HepG2 (cell line): ENCODE measurements around the gene NECAB2. TPM values are rescaled to one million over a fixed set of nuclear protein-coding genes. Genes with fewer than 3 reads are reported as not detected.

Source experiments
- AHDC1 ChIP-seq: sonication (generic); formaldehyde crosslinking; IDR thresholded peaks from 2 replicates; pipeline ENCODE4 v1.5.1; 2020; ENCODE audit warnings: mild to moderate bottlenecking, missing genetic modification reagents, borderline replicate concordance
- DNMT1 ChIP-seq: sonication (generic); formaldehyde crosslinking; IDR thresholded peaks from 2 replicates; pipeline ENCODE4 v1.5.1; 2020; ENCODE audit warnings: mild to moderate bottlenecking, missing genetic modification reagents
- EHMT2 ChIP-seq: fragments of 200-600 bp; sonication (generic); IDR thresholded peaks from 2 replicates; pipeline ENCODE4 v1.7.0; 2017; ENCODE audit warnings: antibody characterized with exemption, low read depth, low read length, borderline replicate concordance
- HIVEP1 ChIP-seq: sonication (generic); formaldehyde crosslinking; IDR thresholded peaks from 2 replicates; pipeline ENCODE4 v1.4.0; 2020; ENCODE audit warnings: mild to moderate bottlenecking, missing genetic modification reagents
- HOMEZ ChIP-seq: IDR thresholded peaks from 2 replicates; pipeline ENCODE4 v1.6.1; 2016; ENCODE audit warnings: low read depth
- KAT2B ChIP-seq: fragments of 150-350 bp; IDR thresholded peaks from 2 replicates; pipeline ENCODE4 v1.6.1; 2014; ENCODE audit warnings: low read depth, low read length, borderline replicate concordance
- PCBP1 ChIP-seq: fragments of 200-400 bp; formaldehyde crosslinking; IDR thresholded peaks from 2 replicates; pipeline ENCODE4 v1.6.1; 2017; ENCODE audit warnings: mild to moderate bottlenecking, low read depth, low read length, borderline replicate concordance
- RBM22 ChIP-seq: fragments of 200-400 bp; formaldehyde crosslinking; optimal IDR thresholded peaks from 2 replicates; pipeline ENCODE3; 2017; ENCODE audit warnings: mild to moderate bottlenecking, low read length, moderate library complexity
- TCF12 ChIP-seq, 2 experiments: fragments of 450-650 bp in 1 of 2; sonication (generic) in 1 of 2; formaldehyde crosslinking in 1 of 2; IDR thresholded peaks; 2 replicates each; pipeline versions ENCODE4 v1.6.1 to v1.8.0; 2017 to 2022; ENCODE audit warnings: antibody characterized with exemption in 1 of 2, mild to moderate bottlenecking in 1 of 2, missing genetic modification reagents in 1 of 2, moderate library complexity in 1 of 2
- TCF7L2 ChIP-seq: IDR thresholded peaks from 2 replicates; pipeline ENCODE4 v1.6.1; 2011; ENCODE audit warnings: mild to moderate bottlenecking, low read depth, low read length, moderate library complexity
- ZNF101 ChIP-seq: sonication (generic); formaldehyde crosslinking; IDR thresholded peaks from 2 replicates; pipeline ENCODE4 v1.4.0; 2020; ENCODE audit warnings: mild to moderate bottlenecking, low read depth, missing genetic modification reagents, borderline replicate concordance
- ZNF18 ChIP-seq: sonication (generic); formaldehyde crosslinking; IDR thresholded peaks from 2 replicates; pipeline ENCODE4 v1.8.0; 2022; ENCODE audit warnings: mild to moderate bottlenecking, missing genetic modification reagents; ENCODE audit not compliant: insufficient replicate concordance
- ZNF317 ChIP-seq: sonication (generic); formaldehyde crosslinking; IDR thresholded peaks from 2 replicates; pipeline ENCODE4 v1.5.0; 2020; ENCODE audit warnings: mild to moderate bottlenecking, missing genetic modification reagents
- ZNF34 ChIP-seq: sonication (generic); formaldehyde crosslinking; IDR thresholded peaks from 2 replicates; pipeline ENCODE4 v1.4.0; 2020; ENCODE audit warnings: mild to moderate bottlenecking, missing genetic modification reagents, borderline replicate concordance
- ZNF513 ChIP-seq: sonication (generic); formaldehyde crosslinking; conservative IDR thresholded peaks from 2 replicates; pipeline ENCODE4 v1.5.0; 2020; ENCODE audit warnings: missing genetic modification reagents
- ZNF703 ChIP-seq: sonication (generic); formaldehyde crosslinking; IDR thresholded peaks from 2 replicates; pipeline ENCODE4 v1.5.1; 2020; ENCODE audit warnings: missing genetic modification reagents, mild to moderate bottlenecking, moderate library complexity, borderline replicate concordance
- ZNF775 ChIP-seq: sonication (generic); formaldehyde crosslinking; IDR thresholded peaks from 2 replicates; pipeline ENCODE4 v1.4.0; 2020; ENCODE audit warnings: missing genetic modification reagents, mild to moderate bottlenecking, moderate library complexity, borderline replicate concordance
- polyA plus RNA-seq, 8 experiments: library from polyadenylated mRNA; depleted of rRNA in 3 of 8; stranded (reverse) in 7 of 8; unstranded in 1 of 8; fragments of >200 nt; fragmentation: Illumina TruSeq in 4 of 8; extraction: Trizol in 4 of 8; gene quantifications; 2 replicates each; pipeline versions ENCODE4 v1.2.1 to v1.2.3, GENCODE V29; 2011 to 2016; ENCODE audit warnings: low read depth in 4 of 8, missing spikeins in 1 of 8, mixed read lengths in 1 of 8; ENCODE audit not compliant: insufficient read depth in 1 of 8
- total RNA-seq, 5 experiments: library from RNA; depleted of rRNA; stranded (reverse); fragments of >200 nt; fragmentation: Illumina TruSeq; extraction: Trizol; gene quantifications; 2 replicates each; pipeline ENCODE4 v1.2.3, GENCODE V29; 2016; ENCODE audit warnings: low read depth in 1 of 5

The NECAB2 gene
- total and polyA plus RNA-seq, 2 of the 13 experiments (the other 11 are each of a cell fraction or from before 2014, with no cell fraction given) = 0.21 to 0.49 TPM

GRCh38 chr16:83953796-83954576 is 14.1 kb upstream of the NECAB2 start (continued):
- TF ChIP-seq ZNF513 (CRISPR knock-in tag) = no peak
- 0 out of 2 replicates have a peak, but pooled peaks have one; percentile 61 for TF ChIP-seq ZNF703 (CRISPR knock-in tag)
- no peak for TF ChIP-seq TCF12 (IDR thresholded peaks at IDR 0.05)
- peak; percentile 36; the same call in 1 of the 2 replicates for TF ChIP-seq TCF12 (CRISPR knock-in tag; IDR thresholded peaks at IDR 0.05)
- TF ChIP-seq HIVEP1 (CRISPR knock-in tag) = no peak
- no peak for TF ChIP-seq KAT2B
- no peak for TF ChIP-seq EHMT2
- no peak for TF ChIP-seq DNMT1 (CRISPR knock-in tag)
- TF ChIP-seq RBM22 = peak; percentile 69
- no peak for TF ChIP-seq ZNF775 (CRISPR knock-in tag)
- no peak for TF ChIP-seq ZNF34 (CRISPR knock-in tag)
- TF ChIP-seq TCF7L2 = no peak
- peak; percentile 75 for TF ChIP-seq ZNF18 (CRISPR knock-in tag)
- no peak for TF ChIP-seq ZNF101 (CRISPR knock-in tag)
- TF ChIP-seq ZNF317 (CRISPR knock-in tag) = peak; percentile 2; the same call in 1 of the 2 replicates
- TF ChIP-seq PCBP1 = 0 out of 2 replicates have a peak, but pooled peaks have one; percentile 51
- peak; percentile 29; the same call in 1 of the 2 replicates for TF ChIP-seq AHDC1 (CRISPR knock-in tag)
- TF ChIP-seq HOMEZ = no peak
